NCI-H82 treated with DMSO at 0.1 percent for 48 hours (cell line): Measurements from ENCODE around the gene NUAK2.
A peak's percentile ranks its signal among the peaks of the same experiment; 100 is the strongest.

Experiments
- DNase-seq: peaks from one replicate; lab custom pipeline; 2025; ENCODE audit not compliant: unreplicated experiment; lab: John Stamatoyannopoulos, UW

Gene NUAK2

DNA sequence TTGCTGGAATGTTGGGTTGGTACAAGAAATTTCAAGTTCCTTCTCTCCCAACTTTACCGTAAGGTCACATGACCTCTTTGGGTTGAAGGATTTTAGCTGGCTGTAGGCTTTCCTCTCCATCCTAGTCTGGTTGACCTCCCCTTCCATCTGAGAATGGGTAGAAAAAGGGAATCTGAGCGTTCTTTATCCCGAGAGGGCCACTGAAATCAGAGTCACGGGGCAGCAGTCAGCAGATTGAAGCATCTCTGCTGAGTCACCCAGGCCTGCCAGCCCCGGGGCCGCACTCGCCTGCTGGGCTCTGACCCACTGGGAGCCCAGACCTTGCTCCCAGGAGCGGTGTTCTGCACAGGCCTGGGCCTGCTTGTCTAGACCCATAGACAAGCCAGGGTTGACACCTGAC, 62.8 kb downstream of the NUAK2 start:
- no peak for DNase-seq

GRCh38 chr1:205258261-205258691, 63.3 kb downstream of the NUAK2 start:
- DNase-seq = peak; percentile 86

DNA sequence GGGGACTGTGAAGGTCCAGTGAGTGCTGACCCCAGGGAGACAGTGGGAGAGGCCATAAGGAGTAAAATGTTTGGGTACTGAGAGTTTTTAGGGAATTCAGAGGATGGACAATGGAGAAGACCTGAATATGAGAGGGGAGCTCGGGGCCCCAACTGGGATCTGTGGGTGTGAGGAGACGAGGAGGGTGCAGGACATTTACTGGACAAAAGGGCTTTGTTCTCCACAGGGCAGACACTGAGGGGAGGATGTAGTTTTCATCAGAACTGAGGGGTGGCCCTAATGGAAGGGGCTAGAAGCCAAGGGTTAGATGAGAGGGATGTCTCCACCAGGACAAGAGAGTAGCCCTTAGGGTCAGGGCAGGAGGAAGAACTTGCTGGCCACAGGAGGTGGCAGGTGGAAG, 63.8 kb downstream of the NUAK2 start:
- no peak for DNase-seq

DNA sequence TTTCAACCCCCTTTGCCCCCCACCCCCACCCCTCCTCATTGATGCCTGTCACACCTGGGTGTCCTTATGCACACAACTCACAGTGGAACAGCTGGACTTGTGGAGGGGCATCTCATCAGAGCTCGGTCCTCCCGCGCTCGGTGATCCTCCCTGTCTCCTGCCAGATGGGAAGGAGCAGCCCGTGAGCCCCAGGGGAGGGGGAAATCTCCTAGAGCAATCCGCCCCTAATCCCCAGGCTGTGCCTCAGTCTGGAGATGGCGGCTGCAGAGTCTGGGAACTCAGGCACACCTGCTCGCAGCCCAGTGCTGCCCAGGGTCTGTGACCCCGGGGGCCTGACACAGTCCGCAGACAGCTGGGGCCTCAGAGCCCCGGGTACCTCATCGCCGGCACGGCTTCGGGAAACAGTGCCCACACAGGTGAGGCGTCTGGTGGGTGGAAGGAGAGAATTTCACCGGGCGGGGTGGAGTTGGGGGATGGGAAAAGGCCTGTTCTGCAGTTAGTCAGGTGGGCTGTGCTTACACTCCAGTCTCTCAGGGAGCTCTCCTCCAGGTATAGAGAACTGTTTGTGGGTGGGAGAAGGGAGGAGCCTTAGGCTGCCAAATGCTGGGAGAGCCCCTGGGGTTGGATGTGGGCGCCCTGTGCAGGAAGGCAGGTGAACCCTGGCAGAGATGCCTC, 64.5 kb downstream of the NUAK2 start:
- peak; percentile 96 for DNase-seq

DNA sequence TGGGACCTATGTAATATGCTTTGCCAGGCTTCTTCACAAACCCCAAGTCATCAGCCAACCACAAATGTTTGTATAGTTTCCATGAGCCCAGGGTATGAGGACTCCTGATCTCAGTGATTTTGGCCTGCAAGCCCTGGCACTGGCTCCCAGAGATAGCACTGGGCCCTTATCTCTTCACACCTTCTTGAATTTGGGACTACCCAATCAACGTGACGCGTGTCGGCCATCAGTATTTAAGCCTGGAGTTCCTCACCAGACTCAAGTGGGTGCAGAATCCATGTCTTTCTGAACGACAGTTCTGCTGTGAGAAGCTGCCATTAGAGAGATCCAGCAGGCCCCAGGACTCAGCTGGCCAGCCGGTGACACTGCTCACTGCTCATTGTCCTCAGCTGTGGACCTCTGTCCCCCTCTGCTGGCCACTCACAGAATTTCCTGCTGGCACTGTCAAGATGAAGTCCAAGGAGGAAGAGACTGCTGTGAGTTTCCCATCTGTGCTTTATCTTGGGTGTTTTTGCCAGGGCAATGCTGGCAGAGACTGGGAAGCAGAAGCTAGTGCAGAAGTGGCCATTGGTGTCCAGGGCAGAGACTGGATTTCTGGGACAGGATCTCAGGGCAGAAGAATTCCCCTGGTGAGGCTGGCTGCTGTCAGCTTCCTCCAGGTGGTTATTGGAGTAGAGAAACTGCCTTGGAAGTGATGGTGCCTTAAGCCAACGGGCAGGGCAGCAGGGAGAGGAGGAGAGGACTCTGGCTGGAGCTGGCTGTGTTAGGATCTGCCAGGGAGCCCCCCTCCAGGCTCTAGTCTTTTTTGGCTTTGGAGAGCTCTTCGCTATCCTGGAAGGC, 65.4 kb downstream of the NUAK2 start:
- DNase-seq = peak; percentile 83
